Small intestine (tissue), 7 donors: Measurements from ENCODE around the gene CHST11. TPM values are rescaled to one million over a fixed set of nuclear protein-coding genes. Genes with fewer than 3 reads are reported as not detected.
"Not testable (repeated sequence)": the region's sequence is repeated elsewhere in the genome, so short reads cannot be mapped to it uniquely, and the experiment has no call there.

Experiments
- DNase-seq, 2 donors: peaks; one replicate each; pipeline versions ENCODE4 v3.0.0 to v3.0.0-alpha.2; 2013
- FAIRE-seq: peaks from 2 replicates; lab custom pipeline; 2012; peaks lifted over from hg19 to GRCh38; lab: Jason Lieb, UNC
- H3K27ac ChIP-seq, 3 donors: one replicate each; pipeline ENCODE4 v1.5.1; 2013; ENCODE audit warnings: low read length in 2 of 3, mild to moderate bottlenecking in 2 of 3, control low read depth in 1 of 3, inconsistent platforms in 1 of 3, low read depth in 1 of 3, moderate library complexity in 1 of 3
- H3K27me3 ChIP-seq, 3 donors: one replicate each; pipeline ENCODE4 v1.6.1; 2013; ENCODE audit warnings: low read length in 3 of 3, inconsistent platforms in 1 of 3; ENCODE audit not compliant: control insufficient read depth in 3 of 3, insufficient read depth in 3 of 3
- H3K36me3 ChIP-seq, 3 donors: one replicate each; pipeline ENCODE4 v1.6.1; 2013; ENCODE audit warnings: low read length in 3 of 3, inconsistent platforms in 1 of 3, low read depth in 1 of 3, mild to moderate bottlenecking in 1 of 3, moderate library complexity in 1 of 3; ENCODE audit not compliant: control insufficient read depth in 3 of 3, insufficient read depth in 2 of 3
- H3K4me1 ChIP-seq, 3 donors: one replicate each; pipeline ENCODE4 v1.6.1; 2013; ENCODE audit warnings: low read length in 2 of 3, inconsistent platforms in 1 of 3, low read depth in 1 of 3, mild to moderate bottlenecking in 1 of 3, moderate library complexity in 1 of 3; ENCODE audit not compliant: control insufficient read depth in 3 of 3, insufficient read depth in 2 of 3
- H3K4me3 ChIP-seq, 3 donors: one replicate each; pipeline ENCODE4 v1.5.1; 2013; ENCODE audit warnings: low read length in 3 of 3, control low read depth in 1 of 3, inconsistent platforms in 1 of 3, low read depth in 1 of 3, mild to moderate bottlenecking in 1 of 3, moderate library complexity in 1 of 3
- H3K9me3 ChIP-seq, 2 donors: one replicate each; pipeline ENCODE4 v1.6.1; 2013; ENCODE audit warnings: low read depth in 1 of 2, low read length in 1 of 2; ENCODE audit not compliant: control insufficient read depth in 2 of 2, insufficient read depth in 1 of 2
- WGBS, 3 donors: extraction: QIAGEN DNeasy Blood & Tissue Kit; methylation state at CpG; one replicate each; pipeline ENCODE4 v1.1.7; 2013; 5-methylcytosine and 5-hydroxymethylcytosine counted together
- polyA plus RNA-seq, 4 donors: library from polyadenylated mRNA; stranded (reverse) in 3 of 4; unstranded in 1 of 4; fragments of 200-250 nt in 3 of 4; fragments of 120-200 nt in 1 of 4; gene quantifications; one replicate each; pipeline versions ENCODE4 v1.2.1 to v1.2.3, GENCODE V29; 2013
- donor health status: healthy with polysubstance abuse.
- donor health status: control.
- donor health status: control.
- donor health status: Bipolar disorder and iron deficiency.
- donor health status: healthy.

Gene CHST11
- polyA plus RNA-seq, 4 donors, result 0.89 to 3.0 (median 2.0) TPM

- Histone ChIP-seq H3K9me3 (no peaks in the 10 kb centered on the region), H3K36me3 (no peaks in the 10 kb centered on the region), H3K4me1 (peaks cover 0 to 4% (median 0%) of the 10 kb centered on the region in 3 donors), H3K27me3 (no peaks in the 10 kb centered on the region), H3K4me3 (no peak overlapping the region), H3K27ac (no peak overlapping the region)
- 92 to 94% (median 92%) methylated on average over 15 of the region's 15 CpGs for WGBS, 3 donors
- no peak for DNase-seq
- no peak for FAIRE-seq
Observed at GRCh38 chr12:104741497-104742367, 285.0 kb downstream of the CHST11 start.

DNA sequence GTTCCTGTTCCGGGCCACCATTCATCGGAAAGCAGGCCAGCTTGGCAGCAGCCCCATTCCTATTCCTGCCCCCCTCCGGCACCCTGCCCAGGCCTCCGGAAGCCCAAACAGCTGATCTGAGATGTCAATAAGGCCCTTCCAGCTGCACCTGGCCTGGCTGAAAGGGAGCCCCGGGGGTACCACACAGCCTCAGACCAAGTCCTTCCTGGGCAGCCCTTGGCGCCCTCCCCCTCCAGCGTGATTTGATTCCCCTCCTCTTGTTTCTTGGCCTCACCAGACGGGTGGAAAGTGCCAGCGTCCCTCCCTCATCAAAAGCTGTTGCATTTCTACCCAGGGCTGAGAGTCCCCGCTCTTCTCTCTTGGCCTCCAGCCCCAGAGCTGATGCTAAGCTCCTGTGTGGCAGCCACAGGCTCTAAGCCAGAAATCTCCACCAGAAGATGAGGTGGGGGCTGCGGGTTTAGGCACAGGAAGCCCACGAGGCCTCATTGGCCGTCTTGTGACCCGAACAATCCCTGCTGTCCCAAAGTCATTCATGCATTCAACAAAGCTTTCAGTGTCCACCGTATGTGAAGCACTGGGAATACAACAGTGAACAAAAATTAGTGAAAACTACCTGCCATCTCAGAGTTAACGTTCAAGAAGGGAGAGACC is 285.9 kb downstream of the CHST11 start:
- WGBS, 3 donors, result 68 to 76% (median 76%) methylated on average over 16 of the region's 16 CpGs
- no peak for FAIRE-seq

GRCh38 chr12:104743202-104743580 is 286.4 kb downstream of the CHST11 start:
- Histone ChIP-seq H3K4me3 (no peak overlapping the region), H3K27ac (no peak overlapping the region), H3K27me3 (no peaks in the 10 kb centered on the region), H3K4me1 (peaks cover 0 to 5% (median 0%) of the 10 kb centered on the region in 3 donors), H3K36me3 (no peaks in the 10 kb centered on the region), H3K9me3 (no peaks in the 10 kb centered on the region)
- no peak for FAIRE-seq
- WGBS, 3 donors, result 87 to 92% (median 89%) methylated on average over 2 of the region's 2 CpGs
- no peak for DNase-seq

More for the DNA sequence above, 285.9 kb downstream of the CHST11 start:
- H3K4me3 ChIP-seq, result no peak overlapping the region
- no peaks in the 10 kb centered on the region for H3K9me3 ChIP-seq
- no peaks in the 10 kb centered on the region for H3K27me3 ChIP-seq
- peaks cover 0 to 4% (median 0%) of the 10 kb centered on the region in 3 donors for H3K4me1 ChIP-seq
- DNase-seq, result no peak
- no peak overlapping the region for H3K27ac ChIP-seq
- no peaks in the 10 kb centered on the region for H3K36me3 ChIP-seq

- H3K4me1 ChIP-seq, result peaks cover 0 to 11% (median 2%) of the 10 kb centered on the region in 3 donors
- H3K27ac ChIP-seq, H3K36me3 ChIP-seq, FAIRE-seq, H3K4me3 ChIP-seq, H3K27me3 ChIP-seq, H3K9me3 ChIP-seq, DNase-seq: not testable (repeated sequence)
- 90 to 91% (median 91%) methylated on average over 6 of the region's 6 CpGs for WGBS, 3 donors
Observed at GRCh38 chr12:104743753-104744548, 287.2 kb downstream of the CHST11 start.

GRCh38 chr12:104746467-104747088 is 289.8 kb downstream of the CHST11 start:
- WGBS, 3 donors, result 67 to 69% (median 69%) methylated on average over 6 of the region's 6 CpGs
- H3K36me3 ChIP-seq, result no peaks in the 10 kb centered on the region
- H3K4me3 ChIP-seq, result no peak overlapping the region
- DNase-seq, result no peak
- no peak for FAIRE-seq
- H3K9me3 ChIP-seq, result no peaks in the 10 kb centered on the region
- H3K4me1 ChIP-seq, result peaks cover 0 to 9% (median 2%) of the 10 kb centered on the region in 3 donors
- no peak overlapping the region for H3K27ac ChIP-seq
- no peaks in the 10 kb centered on the region for H3K27me3 ChIP-seq

GRCh38 chr12:104747330-104747729 is 290.6 kb downstream of the CHST11 start:
- Histone ChIP-seq H3K36me3 (no peaks in the 10 kb centered on the region), H3K4me1 (peaks cover 0 to 9% (median 2%) of the 10 kb centered on the region in 3 donors), H3K9me3 (no peaks in the 10 kb centered on the region), H3K27me3 (no peaks in the 10 kb centered on the region), H3K27ac (no peak overlapping the region), H3K4me3 (no peak overlapping the region)
- no peak for DNase-seq
- 62 to 67% (median 64%) methylated on average over 2 of the region's 2 CpGs for WGBS, 3 donors
- FAIRE-seq, result no peak

- WGBS, 3 donors, result 73 to 74% (median 73%) methylated on average over 8 of the region's 8 CpGs
- no peak overlapping the region for H3K4me3 ChIP-seq
- peaks cover 0 to 9% (median 2%) of the 10 kb centered on the region in 3 donors for H3K4me1 ChIP-seq
- FAIRE-seq (no peak), DNase-seq (no peak)
- H3K27ac ChIP-seq, result no peak overlapping the region
- H3K9me3 ChIP-seq, result no peaks in the 10 kb centered on the region
- no peaks in the 10 kb centered on the region for H3K27me3 ChIP-seq
- H3K36me3 ChIP-seq, result no peaks in the 10 kb centered on the region
Observed at GRCh38 chr12:104747955-104748354, 291.2 kb downstream of the CHST11 start.

GRCh38 chr12:104748356-104748755 is 291.6 kb downstream of the CHST11 start:
- Histone ChIP-seq H3K4me3 (no peak overlapping the region), H3K27ac (peak overlapping the region in 1 of 3 donors; percentile 58), H3K4me1 (peaks cover 0 to 9% (median 2%) of the 10 kb centered on the region in 3 donors), H3K9me3 (no peaks in the 10 kb centered on the region), H3K27me3 (no peaks in the 10 kb centered on the region), H3K36me3 (no peaks in the 10 kb centered on the region)
- WGBS, 3 donors, result 53 to 71% (median 60%) methylated on average over 7 of the region's 7 CpGs
- DNase-seq (no peak), FAIRE-seq (no peak)
